ENCODE data around the gene AFG3L2. TPM values are rescaled to one million over a fixed set of nuclear protein-coding genes. Genes with fewer than 3 reads are reported as not detected.

AFG3L2 gene
- total RNA-seq, 1 experiment from 2014 or later: 66.7 TPM

- CTCF ChIA-PET: interaction anchor here (1.1 to 4.5 kb wide), 3 partner anchors 8 to 44 kb away, joined by 3 to 29 read pairs (median 3); no protein-coding TSS in a partner anchor
- RAD21 ChIA-PET (ENCODE audit: low non-redundant PET in 1 of 2, low total read pairs in 2 of 2, uncharacterized antibody in 2 of 2, unreplicated experiment in 2 of 2): no interaction called here
- Histone ChIP-seq H4K20me1 (ENCODE audit: insufficient read depth) (peaks cover 2% of the 10 kb centered on the region; the same call in 1 of the 2 replicates), H2AFZ (ENCODE audit: low read depth, low read length, poor library complexity, severe bottlenecking) (no peak overlapping the region), H3K4me1 (ENCODE audit: control insufficient read depth in 1 of 2, insufficient read depth in 2 of 2, low read length in 2 of 2) (no peaks in the 10 kb centered on the region), H3K27me3 (ENCODE audit: insufficient read depth, low read length) (no peaks in the 10 kb centered on the region), H3K36me3 (ENCODE audit: control insufficient read depth in 1 of 2, insufficient read depth in 2 of 2, low read length in 2 of 2) (peaks cover 27 to 60% of the 10 kb centered on the region in 2 experiments), H3K27ac (ENCODE audit: low read depth, low read length) (no peak overlapping the region), H3K9ac (ENCODE audit: low read length) (no peak overlapping the region), H3K79me2 (ENCODE audit: insufficient read depth, low read length) (peaks cover 86% of the 10 kb centered on the region), H3K9me2 (ENCODE audit: insufficient read depth) (no peaks in the 10 kb centered on the region), H3K4me3 (replicated peaks in 1 of 2; ENCODE audit: low read depth in 1 of 2, low read length in 2 of 2) (no peak overlapping the region), H3K4me2 (ENCODE audit: low read length) (no peak overlapping the region), H3K9me3 (ENCODE audit: control insufficient read depth in 1 of 2, insufficient read depth in 1 of 2, low read depth in 1 of 2, low read length in 2 of 2) (peaks cover 0 to 5% of the 10 kb centered on the region in 2 experiments; a peak in 1 of 4 replicates)
- TF ChIP-seq POLR2AphosphoS5 (IDR thresholded peaks at IDR 0.05; ENCODE audit: low read depth, low read length) (no peak), TCF7L2 (IDR thresholded peaks at IDR 0.05; ENCODE audit: borderline replicate concordance, extremely low read depth, insufficient read depth, insufficient read length) (no peak), RAD21 (IDR thresholded peaks at IDR 0.05; ENCODE audit: low read depth) (no peak), EGR1 (IDR thresholded peaks at IDR 0.05; ENCODE audit: low read depth) (no peak), EZH2phosphoT487 (IDR thresholded peaks at IDR 0.05; ENCODE audit: borderline replicate concordance) (no peak), ZNF274 (IDR thresholded peaks at IDR 0.05; ENCODE audit: low read depth, low read length) (no peak), ZFX (IDR thresholded peaks at IDR 0.05) (no peak), JUND (IDR thresholded peaks at IDR 0.05) (no peak), CTCF (IDR thresholded peaks at IDR 0.05 in 2 of 3, conservative IDR thresholded peaks at IDR 0.05 in 1 of 3; ENCODE audit: borderline replicate concordance in 1 of 3, insufficient read depth in 1 of 3, low read depth in 2 of 3, low read length in 2 of 3) (no peak), CEBPB (IDR thresholded peaks at IDR 0.05; ENCODE audit: low read depth) (no peak), ELF1 (IDR thresholded peaks at IDR 0.05; ENCODE audit: borderline replicate concordance, low read depth) (no peak), SRF (IDR thresholded peaks at IDR 0.05; ENCODE audit: low read depth) (no peak), YY1 (IDR thresholded peaks at IDR 0.05; ENCODE audit: extremely low read depth, insufficient replicate concordance, low read depth, low read length) (no peak), ATF3 (IDR thresholded peaks at IDR 0.05) (no peak), ZBTB33 (IDR thresholded peaks at IDR 0.05; ENCODE audit: extremely low read depth, insufficient replicate concordance, low read length) (no peak), SIN3A (IDR thresholded peaks at IDR 0.05; ENCODE audit: low read depth) (no peak), CBX3 (IDR thresholded peaks at IDR 0.05; ENCODE audit: low read depth) (no peak), EZH2 (IDR thresholded peaks at IDR 0.05) (no peak), SP1 (IDR thresholded peaks at IDR 0.05; ENCODE audit: low read depth) (no peak)
- no TSS peak for BruUV-seq (replicated peaks)
- intact Hi-C loops (cut with micrococcal nuclease): no loop called here
- no peak for DNase-seq (ENCODE audit: low read depth, low spot score)
- POLR2A ChIA-PET: no interaction called here
- ATAC-seq: no peak
Measured at GRCh38 chr18:12315490-12315889, 61.5 kb downstream of the AFG3L2 start.

All from HCT116 (cell line).